ENCODE data around the gene SUV39H1.

DNA sequence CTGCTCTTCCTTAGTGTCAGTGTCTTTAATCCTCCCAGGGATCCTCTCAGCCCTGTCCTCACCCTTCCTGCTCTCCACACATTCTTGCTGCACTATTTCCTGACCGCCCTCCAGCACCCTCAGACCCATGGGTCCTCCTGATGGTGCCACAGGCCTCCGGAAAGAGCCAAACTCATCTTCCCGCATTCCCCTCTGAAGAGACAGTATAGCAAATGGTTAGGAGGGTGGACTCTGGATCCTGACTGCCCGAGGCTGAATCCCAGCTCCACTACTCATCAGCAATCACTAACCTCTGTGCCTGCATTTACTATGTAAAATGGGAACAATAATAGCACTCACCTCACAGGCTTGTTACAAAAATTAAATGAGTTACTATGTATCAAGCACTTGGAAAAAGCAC, 6.2 kb downstream of the SUV39H1 start:
- TF ChIP-seq, protein P1, sequence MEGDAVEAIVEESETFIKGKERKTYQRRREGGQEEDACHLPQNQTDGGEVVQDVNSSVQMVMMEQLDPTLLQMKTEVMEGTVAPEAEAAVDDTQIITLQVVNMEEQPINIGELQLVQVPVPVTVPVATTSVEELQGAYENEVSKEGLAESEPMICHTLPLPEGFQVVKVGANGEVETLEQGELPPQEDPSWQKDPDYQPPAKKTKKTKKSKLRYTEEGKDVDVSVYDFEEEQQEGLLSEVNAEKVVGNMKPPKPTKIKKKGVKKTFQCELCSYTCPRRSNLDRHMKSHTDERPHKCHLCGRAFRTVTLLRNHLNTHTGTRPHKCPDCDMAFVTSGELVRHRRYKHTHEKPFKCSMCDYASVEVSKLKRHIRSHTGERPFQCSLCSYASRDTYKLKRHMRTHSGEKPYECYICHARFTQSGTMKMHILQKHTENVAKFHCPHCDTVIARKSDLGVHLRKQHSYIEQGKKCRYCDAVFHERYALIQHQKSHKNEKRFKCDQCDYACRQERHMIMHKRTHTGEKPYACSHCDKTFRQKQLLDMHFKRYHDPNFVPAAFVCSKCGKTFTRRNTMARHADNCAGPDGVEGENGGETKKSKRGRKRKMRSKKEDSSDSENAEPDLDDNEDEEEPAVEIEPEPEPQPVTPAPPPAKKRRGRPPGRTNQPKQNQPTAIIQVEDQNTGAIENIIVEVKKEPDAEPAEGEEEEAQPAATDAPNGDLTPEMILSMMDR (tag by site-specific recombination; IDR thresholded peaks at IDR 0.05), result no peak
- TF ChIP-seq ZNF639 (tag by site-specific recombination; IDR thresholded peaks at IDR 0.05), result no peak
- no peak for TF ChIP-seq ZNF768 (tag by site-specific recombination; IDR thresholded peaks at IDR 0.05)
- TF ChIP-seq ZNF184 (tag by site-specific recombination; IDR thresholded peaks at IDR 0.05), result no peak
